AG09309 (cell line): ENCODE results near the gene DUSP28.

ENCODE experiments used
- DNase-seq: peaks from one replicate; pipeline ENCODE4 v3.0.0-alpha.2; 2010; ENCODE audit warnings: low read depth
- H3K4me3 ChIP-seq: 2 replicates; pipeline ENCODE4 v1.5.1; 2011; ENCODE audit warnings: mild to moderate bottlenecking, low read depth, low read length, moderate library complexity; ENCODE audit not compliant: control insufficient read depth
- TF ChIP-seq, protein P1 (sequence below): IDR thresholded peaks from 2 replicates; pipeline ENCODE4 v1.5.1; 2011; ENCODE audit warnings: mild to moderate bottlenecking, low read depth, low read length, inconsistent platforms; ENCODE audit not compliant: insufficient read depth, control insufficient read depth; ENCODE audit errors: missing control alignments

Gene DUSP28, protein sequence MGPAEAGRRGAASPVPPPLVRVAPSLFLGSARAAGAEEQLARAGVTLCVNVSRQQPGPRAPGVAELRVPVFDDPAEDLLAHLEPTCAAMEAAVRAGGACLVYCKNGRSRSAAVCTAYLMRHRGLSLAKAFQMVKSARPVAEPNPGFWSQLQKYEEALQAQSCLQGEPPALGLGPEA

DNA sequence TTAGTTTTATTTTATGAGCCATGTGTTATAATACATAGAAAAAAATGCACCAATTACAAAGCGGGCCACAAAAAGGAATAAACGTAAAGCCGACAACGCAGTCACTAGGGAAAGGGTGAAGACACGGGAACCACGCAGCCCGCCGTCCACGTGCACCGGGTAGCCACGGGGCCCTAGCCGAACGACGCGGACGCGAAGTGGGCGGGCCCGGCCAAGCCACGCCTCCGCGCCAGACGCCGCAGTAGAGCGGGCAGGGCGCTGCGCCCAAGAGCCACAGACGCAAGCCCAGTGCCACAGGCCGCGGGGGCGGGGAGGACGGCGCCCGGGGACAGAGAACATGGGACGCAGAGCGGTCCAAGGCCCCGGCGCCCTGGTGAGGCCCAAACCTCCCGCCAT is at the start of gene DUSP28:
Gene DUSP28 (plus strand): TSS at position 274 of the 396 bp plus-strand sequence. CDS start 328 bp downstream, outside the sequence.
- DNase-seq: peak; percentile 16
- TF ChIP-seq, protein P1, sequence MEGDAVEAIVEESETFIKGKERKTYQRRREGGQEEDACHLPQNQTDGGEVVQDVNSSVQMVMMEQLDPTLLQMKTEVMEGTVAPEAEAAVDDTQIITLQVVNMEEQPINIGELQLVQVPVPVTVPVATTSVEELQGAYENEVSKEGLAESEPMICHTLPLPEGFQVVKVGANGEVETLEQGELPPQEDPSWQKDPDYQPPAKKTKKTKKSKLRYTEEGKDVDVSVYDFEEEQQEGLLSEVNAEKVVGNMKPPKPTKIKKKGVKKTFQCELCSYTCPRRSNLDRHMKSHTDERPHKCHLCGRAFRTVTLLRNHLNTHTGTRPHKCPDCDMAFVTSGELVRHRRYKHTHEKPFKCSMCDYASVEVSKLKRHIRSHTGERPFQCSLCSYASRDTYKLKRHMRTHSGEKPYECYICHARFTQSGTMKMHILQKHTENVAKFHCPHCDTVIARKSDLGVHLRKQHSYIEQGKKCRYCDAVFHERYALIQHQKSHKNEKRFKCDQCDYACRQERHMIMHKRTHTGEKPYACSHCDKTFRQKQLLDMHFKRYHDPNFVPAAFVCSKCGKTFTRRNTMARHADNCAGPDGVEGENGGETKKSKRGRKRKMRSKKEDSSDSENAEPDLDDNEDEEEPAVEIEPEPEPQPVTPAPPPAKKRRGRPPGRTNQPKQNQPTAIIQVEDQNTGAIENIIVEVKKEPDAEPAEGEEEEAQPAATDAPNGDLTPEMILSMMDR: no peak
- peak within 1 kb of the TSS; percentile 63 for H3K4me3 ChIP-seq

- DNase-seq: no peak
- TF ChIP-seq, protein P1: no peak
- H3K4me3 ChIP-seq: no peak overlapping the region
These were observed 49.5 kb upstream of the DUSP28 start for GRCh38 chr2:240510513-240511210.

DNA sequence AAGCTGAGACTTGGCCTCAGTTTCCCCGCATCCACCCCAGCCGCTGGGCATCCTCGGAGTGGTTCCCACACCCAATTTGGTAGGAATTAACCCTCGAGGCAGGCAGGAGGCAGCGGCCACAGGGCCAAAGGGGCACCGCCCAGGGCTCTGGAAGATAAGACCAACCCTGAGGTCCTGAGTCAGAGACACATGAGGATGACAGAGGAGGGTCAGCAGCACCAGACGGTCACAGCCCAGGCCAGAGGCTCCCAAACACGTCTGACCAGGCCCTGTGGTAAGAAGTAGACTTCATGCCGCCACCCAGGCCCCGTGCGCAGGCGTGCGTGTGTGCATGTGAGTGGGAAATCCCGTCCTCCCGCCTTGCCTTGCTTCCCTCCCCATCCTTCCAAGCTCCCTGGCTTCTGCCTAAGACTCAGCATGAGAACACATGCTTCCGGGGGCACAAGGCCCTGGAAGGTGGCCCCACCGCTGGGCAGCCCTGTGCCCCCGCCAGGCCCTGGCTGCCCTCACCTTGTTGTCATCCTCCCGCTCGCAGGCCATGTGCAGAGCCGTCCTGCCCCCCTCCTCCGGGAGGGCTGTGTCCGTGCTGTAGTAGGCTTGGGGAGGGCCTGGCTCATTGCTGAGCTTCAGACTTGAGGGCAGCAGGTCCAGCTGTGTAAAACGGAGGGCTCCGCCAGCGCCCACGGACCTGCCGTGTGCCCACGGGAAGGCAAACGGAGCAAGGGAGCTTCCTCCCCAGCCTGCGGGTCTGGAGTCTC is 48.6 kb upstream of the DUSP28 start:
- TF ChIP-seq, protein P1: no peak
- H3K4me3 ChIP-seq: no peak overlapping the region
- no peak for DNase-seq

DNA sequence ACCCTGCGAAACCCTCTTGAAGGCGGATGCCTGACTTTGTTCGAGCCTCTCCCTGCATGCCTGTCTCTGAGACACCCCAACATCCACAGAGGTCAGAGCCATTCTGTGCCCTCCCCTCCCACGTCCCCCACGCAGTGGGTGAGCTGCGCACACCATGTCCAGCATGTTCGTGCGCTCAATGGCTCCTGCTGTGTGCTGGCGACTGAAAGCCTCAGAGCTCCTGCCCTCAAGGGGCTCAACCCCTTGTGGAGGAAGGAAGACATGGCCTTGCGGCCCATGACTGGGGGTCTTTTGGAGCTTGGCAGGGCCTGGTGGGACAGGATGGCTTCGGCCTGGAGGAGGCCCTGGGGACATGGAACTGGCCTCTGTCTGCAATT is 48.1 kb upstream of the DUSP28 start:
- TF ChIP-seq, protein P1: no peak
- H3K4me3 ChIP-seq: no peak overlapping the region
- no peak for DNase-seq

DNA sequence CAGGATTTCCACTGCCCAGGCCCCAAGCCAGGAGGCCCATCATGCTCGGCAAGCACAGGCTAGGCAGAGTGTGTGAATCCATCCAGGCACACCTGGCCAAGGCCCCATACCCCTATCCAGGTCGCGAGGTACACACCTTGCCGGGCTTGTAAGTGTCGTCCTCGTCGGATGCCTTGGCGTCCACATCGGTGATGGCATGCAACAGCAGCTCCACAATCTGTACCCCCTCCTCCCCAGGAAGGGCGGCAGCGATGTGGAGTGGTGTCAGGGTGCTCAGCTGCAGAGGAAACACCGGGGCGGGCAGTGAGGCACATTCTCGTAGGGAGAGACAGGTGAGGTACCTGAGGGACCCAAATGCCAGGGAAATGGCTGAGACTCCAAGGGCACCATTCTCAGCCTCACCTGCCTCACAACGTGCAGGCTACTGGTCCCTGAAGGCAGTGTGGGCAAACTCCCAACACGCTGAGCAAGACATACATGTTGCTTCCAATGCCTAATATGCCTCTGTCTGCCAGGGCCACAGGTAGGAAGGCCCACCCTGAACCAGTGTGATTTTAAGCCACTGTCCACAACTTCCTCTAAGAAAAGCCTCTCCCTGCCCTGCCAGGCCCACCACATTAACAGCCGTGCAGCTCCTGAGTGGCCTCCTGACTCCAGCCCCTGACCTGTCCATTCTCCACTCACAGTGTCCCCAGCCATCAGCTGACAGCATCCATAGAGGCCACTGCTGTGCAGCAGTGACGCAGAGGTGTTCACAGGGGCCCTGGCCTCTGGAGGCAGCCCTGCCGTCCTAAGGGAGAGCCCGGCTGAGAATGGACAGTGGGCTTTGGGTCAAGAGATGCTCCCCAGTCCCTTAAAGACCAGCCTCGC is 47.3 kb upstream of the DUSP28 start:
- TF ChIP-seq, protein P1: no peak
- no peak overlapping the region for H3K4me3 ChIP-seq
- DNase-seq: no peak
